Stimulated activated CD8-positive, alpha-beta memory T cell treated with anti-CD3 and anti-CD28 coated beads, Interleukin-4, amount 100 ng/mL, for 1 hour (primary cell): ENCODE data around the gene DCUN1D2.
"Not testable (repeated sequence)": the region's sequence is repeated elsewhere in the genome, so short reads cannot be mapped to it uniquely, and the experiment has no call there.

Experiments
- DNase-seq, 2 donors: peaks; one replicate each; pipeline ENCODE4 v3.0.0-alpha.2; 2020; ENCODE audit warnings: low read depth in 2 of 2, low spot score in 1 of 2

DCUN1D2 gene

GRCh38 chr13:113448885-113449692 lies 41.4 kb downstream of the DCUN1D2 start:
- DNase-seq, result peak in 1 of 2 donors; percentile 8

GRCh38 chr13:113448545-113448884 lies 42.0 kb downstream of the DCUN1D2 start:
- DNase-seq, result no peak

- DNase-seq, result no peak
These were observed 42.9 kb downstream of the DCUN1D2 start for GRCh38 chr13:113447596-113447995.

- no peak for DNase-seq
These were observed 44.0 kb downstream of the DCUN1D2 start for GRCh38 chr13:113446488-113446854.

GRCh38 chr13:113445791-113446487 lies 44.6 kb downstream of the DCUN1D2 start:
- DNase-seq, result no peak

- no peak for DNase-seq
These were observed 46.5 kb downstream of the DCUN1D2 start for GRCh38 chr13:113443991-113444390.

GRCh38 chr13:113442985-113443362 lies 47.5 kb downstream of the DCUN1D2 start:
- DNase-seq, result no peak

- DNase-seq, result no peak
These were observed 48.0 kb downstream of the DCUN1D2 start for GRCh38 chr13:113442354-113442984.

GRCh38 chr13:113441661-113442060 lies 48.9 kb downstream of the DCUN1D2 start:
- DNase-seq, result no peak

GRCh38 chr13:113437408-113438010 lies 53.0 kb downstream of the DCUN1D2 start:
- DNase-seq, result no peak

- DNase-seq, result not testable (repeated sequence)
These were observed 53.6 kb downstream of the DCUN1D2 start for GRCh38 chr13:113436866-113437265.

- not testable (repeated sequence) for DNase-seq
These were observed 54.6 kb downstream of the DCUN1D2 start for GRCh38 chr13:113435907-113436306.

- no peak for DNase-seq
These were observed 57.1 kb downstream of the DCUN1D2 start for GRCh38 chr13:113433391-113433916.

- DNase-seq, result no peak
These were observed 57.8 kb downstream of the DCUN1D2 start for GRCh38 chr13:113432506-113433270.

GRCh38 chr13:113431171-113431570 lies 59.3 kb downstream of the DCUN1D2 start:
- no peak for DNase-seq

- DNase-seq, result no peak
These were observed 60.0 kb downstream of the DCUN1D2 start for GRCh38 chr13:113430378-113431110.

GRCh38 chr13:113429608-113429985 lies 60.9 kb downstream of the DCUN1D2 start:
- DNase-seq, result no peak

GRCh38 chr13:113428871-113429607 lies 61.5 kb downstream of the DCUN1D2 start:
- DNase-seq, result no peak

- no peak for DNase-seq
These were observed 62.0 kb downstream of the DCUN1D2 start for GRCh38 chr13:113428469-113428865.
